SIG-M5 treated with dmso at 0.1 percent for 504 hours (cell line): ENCODE results near the gene ANKRD36.
"Not testable (repeated sequence)": the region's sequence is repeated elsewhere in the genome, so short reads cannot be mapped to it uniquely, and the experiment has no call there.

Experiments
- DNase-seq: peaks from one replicate; lab custom pipeline; 2025; ENCODE audit not compliant: unreplicated experiment; lab: John Stamatoyannopoulos, UW

Gene ANKRD36

GRCh38 chr2:97276232-97276798, 163.4 kb downstream of the ANKRD36 start:
- not testable (repeated sequence) for DNase-seq

DNA sequence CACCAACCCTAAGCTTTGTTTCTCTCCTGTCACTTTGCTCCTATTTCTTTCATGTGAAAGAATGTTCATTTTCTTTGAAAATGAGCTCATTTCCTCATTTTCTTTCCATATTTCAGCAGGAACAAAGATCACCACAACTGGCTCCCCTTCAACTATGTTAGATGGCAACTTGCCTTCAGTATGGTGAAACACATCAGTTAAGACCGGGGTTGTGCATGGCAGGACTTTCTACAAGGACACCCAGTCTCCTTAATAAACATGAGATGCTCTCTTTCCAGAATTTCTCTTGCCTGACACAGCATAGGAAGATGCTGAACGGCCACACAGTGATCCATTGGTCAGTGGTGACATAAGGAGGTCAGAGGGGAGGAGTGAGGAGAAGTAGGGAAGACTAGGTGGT, 172.2 kb downstream of the ANKRD36 start:
- not testable (repeated sequence) for DNase-seq

GRCh38 chr2:97293687-97294086, 180.7 kb downstream of the ANKRD36 start:
- DNase-seq: not testable (repeated sequence)
